ENCODE measurements around the gene ARHGDIA. TPM values are rescaled to one million over a fixed set of nuclear protein-coding genes. Genes with fewer than 3 reads are reported as not detected.

The ARHGDIA gene
- total and polyA plus RNA-seq, 2 experiments from 2014 or later: 80.7 to 295 TPM

GRCh38 chr17:81821603-81822311 is 49.4 kb downstream of the ARHGDIA start:
- peak; percentile 85 for DNase-seq (ENCODE audit: low spot score)
- 65% methylated on average over 20 of the region's 20 CpGs for WGBS (ENCODE audit: low lambda C conversion rate, missing lambda C conversion rate)
- no peak overlapping the region for H3K4me3 ChIP-seq
- no peak overlapping the region for H2AFZ ChIP-seq
- H3K27ac ChIP-seq: peak overlapping the region; percentile 85
- H3K4me1 ChIP-seq (ENCODE audit: insufficient read depth): peaks cover 13% of the 10 kb centered on the region
- no peaks in the 10 kb centered on the region for H3K36me3 ChIP-seq (replicated peaks; ENCODE audit: insufficient read depth, low read depth)
- no peaks in the 10 kb centered on the region for H3K79me2 ChIP-seq
- TF ChIP-seq CTCF (IDR thresholded peaks at IDR 0.05; ENCODE audit: poor library complexity): peak; percentile 57
- TF ChIP-seq EZH2phosphoT487 (IDR thresholded peaks at IDR 0.05; ENCODE audit: low read depth, severe bottlenecking, unreplicated experiment): no peak
- TF ChIP-seq EZH2 (IDR thresholded peaks at IDR 0.05; ENCODE audit: borderline replicate concordance): no peak
- no peaks in the 10 kb centered on the region for H3K27me3 ChIP-seq
- H3K9me2 ChIP-seq (replicated peaks; ENCODE audit: insufficient read depth): no peaks in the 10 kb centered on the region
- no peaks in the 10 kb centered on the region for H3K9me3 ChIP-seq (ENCODE audit: low read depth)
- no peaks in the 10 kb centered on the region for H4K20me1 ChIP-seq (ENCODE audit: insufficient read depth, poor library complexity, severe bottlenecking)
- peak overlapping the region; percentile 52 for H3K4me2 ChIP-seq

GRCh38 chr17:81821147-81821546 is 50.0 kb downstream of the ARHGDIA start:
- no peaks in the 10 kb centered on the region for H3K9me3 ChIP-seq (ENCODE audit: low read depth)
- WGBS (ENCODE audit: low lambda C conversion rate, missing lambda C conversion rate): 90% methylated on average over 8 of the region's 8 CpGs
- TF ChIP-seq EZH2 (IDR thresholded peaks at IDR 0.05; ENCODE audit: borderline replicate concordance) (no peak), EZH2phosphoT487 (IDR thresholded peaks at IDR 0.05; ENCODE audit: low read depth, severe bottlenecking, unreplicated experiment) (no peak), CTCF (IDR thresholded peaks at IDR 0.05; ENCODE audit: poor library complexity) (no peak)
- DNase-seq (ENCODE audit: low spot score): no peak
- H4K20me1 ChIP-seq (ENCODE audit: insufficient read depth, poor library complexity, severe bottlenecking): no peaks in the 10 kb centered on the region
- peaks cover 13% of the 10 kb centered on the region for H3K4me1 ChIP-seq (ENCODE audit: insufficient read depth)
- H2AFZ ChIP-seq: no peak overlapping the region
- H3K27me3 ChIP-seq: no peaks in the 10 kb centered on the region
- H3K4me2 ChIP-seq: peak overlapping the region; percentile 52
- H3K36me3 ChIP-seq (replicated peaks; ENCODE audit: insufficient read depth, low read depth): no peaks in the 10 kb centered on the region
- no peaks in the 10 kb centered on the region for H3K79me2 ChIP-seq
- H3K4me3 ChIP-seq: no peak overlapping the region
- no peaks in the 10 kb centered on the region for H3K9me2 ChIP-seq (replicated peaks; ENCODE audit: insufficient read depth)
- H3K27ac ChIP-seq: peak overlapping the region; percentile 64

GRCh38 chr17:81819708-81820107 is 51.4 kb downstream of the ARHGDIA start:
- peaks cover 25% of the 10 kb centered on the region for H3K4me1 ChIP-seq (ENCODE audit: insufficient read depth)
- H4K20me1 ChIP-seq (ENCODE audit: insufficient read depth, poor library complexity, severe bottlenecking): no peaks in the 10 kb centered on the region
- H3K27me3 ChIP-seq: no peaks in the 10 kb centered on the region
- TF ChIP-seq EZH2 (IDR thresholded peaks at IDR 0.05; ENCODE audit: borderline replicate concordance) (no peak), CTCF (IDR thresholded peaks at IDR 0.05; ENCODE audit: poor library complexity) (no peak), EZH2phosphoT487 (IDR thresholded peaks at IDR 0.05; ENCODE audit: low read depth, severe bottlenecking, unreplicated experiment) (no peak)
- no peak overlapping the region for H3K4me3 ChIP-seq
- no peaks in the 10 kb centered on the region for H3K9me2 ChIP-seq (replicated peaks; ENCODE audit: insufficient read depth)
- no peak for DNase-seq (ENCODE audit: low spot score)
- H3K36me3 ChIP-seq (replicated peaks; ENCODE audit: insufficient read depth, low read depth): no peaks in the 10 kb centered on the region
- no peak overlapping the region for H3K27ac ChIP-seq
- H3K9me3 ChIP-seq (ENCODE audit: low read depth): no peaks in the 10 kb centered on the region
- WGBS (ENCODE audit: low lambda C conversion rate, missing lambda C conversion rate): 68% methylated on average over 11 of the region's 13 CpGs
- H3K79me2 ChIP-seq: no peaks in the 10 kb centered on the region
- H2AFZ ChIP-seq: no peak overlapping the region
- no peak overlapping the region for H3K4me2 ChIP-seq

All from hepatocyte (in vitro differentiated cells).